Measurements from ENCODE around the gene SYT17.
"Not testable (repeated sequence)": the region's sequence is repeated elsewhere in the genome, so short reads cannot be mapped to it uniquely, and the experiment has no call there.

SYT17 gene

GRCh38 chr16:19174478-19174877 lies 6.4 kb downstream of the SYT17 start:
- DNase-seq: no peak

DNA sequence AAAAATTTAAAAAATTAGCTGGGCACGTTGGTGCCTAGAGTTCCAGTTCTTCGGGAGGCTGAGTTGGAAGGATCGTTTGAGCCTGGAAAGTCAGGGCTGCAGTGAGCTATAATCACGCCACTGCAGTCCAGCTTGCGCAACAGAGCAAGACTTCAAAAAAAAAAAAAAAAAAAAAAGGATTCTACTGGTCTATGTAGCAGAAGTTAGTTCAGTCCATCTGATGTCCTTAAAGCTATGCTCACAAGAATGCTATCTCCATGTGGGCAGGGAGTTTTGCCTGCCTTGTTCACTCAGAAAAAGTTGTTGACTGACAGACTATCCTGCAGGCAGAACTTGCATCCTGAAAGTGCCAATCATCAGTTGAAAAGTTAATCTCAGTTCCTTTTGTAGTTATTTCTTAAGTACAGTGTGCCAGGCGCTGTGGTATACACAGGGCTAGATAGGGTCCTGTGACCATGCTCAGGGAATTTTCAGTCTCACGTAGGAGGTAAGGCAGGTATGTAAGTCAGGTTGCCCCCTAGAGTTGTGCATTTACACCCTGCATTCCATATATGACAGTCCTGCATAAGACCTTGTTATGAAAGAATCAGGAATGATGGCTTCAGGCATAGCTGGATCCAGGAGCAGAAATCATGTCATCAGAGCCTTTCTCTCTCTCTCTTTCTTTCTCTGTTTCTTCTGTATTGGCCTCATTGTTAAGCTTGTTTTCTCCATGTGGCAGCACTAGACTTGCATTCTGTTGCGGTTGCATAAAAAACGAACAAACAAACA lies 7.6 kb downstream of the SYT17 start:
- DNase-seq: no peak

- DNase-seq: no peak
Measured at GRCh38 chr16:19177111-19177739, 9.2 kb downstream of the SYT17 start.

DNA sequence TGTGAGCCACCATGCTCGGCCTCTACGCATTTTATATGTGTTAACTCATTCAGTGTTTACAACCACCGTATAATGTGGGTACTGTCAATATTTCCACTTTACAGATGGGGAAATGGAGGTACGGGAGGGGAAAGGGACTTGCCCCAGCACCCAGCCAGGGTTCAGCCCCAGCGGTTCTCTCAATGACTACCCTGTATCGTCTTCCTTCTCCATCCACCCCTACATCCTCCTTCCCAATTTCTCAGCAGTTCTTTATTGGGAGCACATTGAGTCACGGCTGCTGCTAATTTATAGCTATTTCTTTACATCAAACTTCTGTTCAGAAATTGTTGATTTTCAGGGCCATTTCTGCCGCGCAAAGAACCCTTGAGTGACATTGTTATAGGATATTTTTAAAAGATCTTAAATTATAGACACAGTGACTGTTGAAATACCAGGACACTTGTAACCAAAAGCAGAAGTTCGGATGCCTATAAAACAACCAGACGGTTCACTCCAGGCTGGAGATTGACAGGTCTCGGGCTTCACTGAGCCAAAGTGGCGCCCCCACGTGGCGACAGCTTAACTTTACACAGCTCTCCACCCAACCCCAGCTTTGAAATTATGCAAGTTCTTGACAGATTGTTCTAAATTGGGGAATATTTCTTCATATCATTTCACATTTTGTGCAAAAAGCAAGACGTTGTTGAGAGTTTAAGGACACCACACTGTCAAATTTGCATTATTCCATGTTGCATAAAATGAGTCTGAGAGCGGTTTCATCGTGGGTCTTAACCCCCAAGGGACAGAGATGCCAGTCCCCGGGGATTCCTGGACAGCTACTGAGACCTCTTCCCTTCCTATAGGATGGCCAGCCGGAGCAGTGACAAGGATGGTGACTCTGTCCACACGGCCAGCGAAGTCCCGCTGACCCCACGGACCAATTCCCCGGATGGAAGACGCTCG lies 11.8 kb downstream of the SYT17 start:
- no peak for DNase-seq

DNA sequence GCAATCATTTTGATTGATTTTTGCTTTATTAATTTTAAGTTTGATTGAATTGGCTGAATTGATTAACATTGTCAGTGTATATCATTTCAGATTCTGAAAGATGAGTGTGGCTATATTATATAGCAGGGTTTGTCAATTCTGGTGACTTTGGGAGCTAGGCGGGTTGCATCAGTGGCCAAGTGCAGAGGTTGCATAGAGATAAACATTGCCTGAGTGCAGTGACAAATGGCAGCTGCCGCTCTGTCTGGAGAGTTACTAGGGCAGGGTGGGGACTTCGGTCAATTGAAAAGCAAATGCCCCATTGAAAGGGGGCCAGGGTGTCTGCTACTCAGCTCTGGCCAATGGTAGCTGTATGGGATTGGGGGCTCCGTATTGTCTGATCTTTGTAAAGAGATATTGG lies 12.7 kb downstream of the SYT17 start:
- no peak for DNase-seq

- DNase-seq: no peak
Measured at GRCh38 chr16:19182481-19182880, 14.4 kb downstream of the SYT17 start.

GRCh38 chr16:19183187-19183586 lies 15.1 kb downstream of the SYT17 start:
- no peak for DNase-seq

DNA sequence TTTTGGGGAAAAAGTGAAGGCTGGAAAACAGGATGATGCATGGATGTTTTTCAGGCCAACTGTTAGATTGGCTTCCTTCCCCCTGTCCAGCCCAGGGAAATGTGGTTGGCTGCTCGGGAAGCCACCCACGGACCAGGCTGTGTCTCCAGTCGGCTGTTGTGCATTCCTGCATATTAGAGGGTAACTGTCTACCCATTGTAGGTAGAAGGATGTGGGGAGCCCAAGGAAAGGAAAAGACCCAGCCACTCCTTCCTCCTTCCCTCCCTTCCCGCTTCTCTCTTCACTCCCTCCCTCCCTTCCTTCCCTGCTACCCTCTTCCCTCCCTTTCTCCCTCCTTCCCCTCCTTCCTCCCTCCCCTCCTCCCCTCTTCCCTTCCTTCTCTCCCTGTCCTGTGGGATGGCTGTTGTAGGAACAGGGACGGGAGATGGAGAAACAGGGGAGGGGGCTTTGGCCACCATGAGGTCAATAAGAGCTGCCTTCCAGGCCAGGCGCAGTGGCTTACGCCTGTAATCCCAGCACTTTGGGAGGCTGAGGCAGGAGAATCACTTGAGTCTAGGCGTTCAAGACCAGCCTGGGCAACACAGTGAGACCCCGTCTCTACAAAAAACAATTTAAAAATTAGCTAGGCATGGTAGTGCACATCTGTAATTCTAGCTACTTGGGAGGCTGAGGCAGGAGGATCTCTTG lies 16.9 kb downstream of the SYT17 start:
- no peak for DNase-seq

GRCh38 chr16:19185510-19185851 lies 17.4 kb downstream of the SYT17 start:
- DNase-seq: peak; percentile 37

DNA sequence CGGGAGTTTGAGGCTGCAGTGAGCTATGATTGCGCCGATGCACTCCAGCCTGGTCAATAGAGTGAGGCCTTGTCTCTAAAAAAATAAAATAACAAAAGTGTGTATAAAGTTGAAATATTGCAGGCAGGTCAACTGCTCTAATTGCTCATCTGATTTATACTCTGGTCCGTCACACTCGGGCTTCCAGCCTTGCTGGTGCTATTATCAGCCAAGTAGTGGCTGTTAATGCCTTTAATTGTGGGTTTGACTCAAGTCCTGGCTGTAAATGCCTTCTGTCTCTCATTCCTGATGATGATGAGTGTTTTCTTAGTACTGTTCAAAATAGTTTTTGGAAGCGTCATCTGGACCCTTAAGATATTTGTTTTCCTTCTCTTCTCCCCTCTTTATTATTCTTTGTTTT lies 18.4 kb downstream of the SYT17 start:
- no peak for DNase-seq

- DNase-seq: not testable (repeated sequence)
Measured at GRCh38 chr16:19187961-19188360, 19.9 kb downstream of the SYT17 start.

GRCh38 chr16:19188406-19188805 lies 20.4 kb downstream of the SYT17 start:
- no peak for DNase-seq

DNA sequence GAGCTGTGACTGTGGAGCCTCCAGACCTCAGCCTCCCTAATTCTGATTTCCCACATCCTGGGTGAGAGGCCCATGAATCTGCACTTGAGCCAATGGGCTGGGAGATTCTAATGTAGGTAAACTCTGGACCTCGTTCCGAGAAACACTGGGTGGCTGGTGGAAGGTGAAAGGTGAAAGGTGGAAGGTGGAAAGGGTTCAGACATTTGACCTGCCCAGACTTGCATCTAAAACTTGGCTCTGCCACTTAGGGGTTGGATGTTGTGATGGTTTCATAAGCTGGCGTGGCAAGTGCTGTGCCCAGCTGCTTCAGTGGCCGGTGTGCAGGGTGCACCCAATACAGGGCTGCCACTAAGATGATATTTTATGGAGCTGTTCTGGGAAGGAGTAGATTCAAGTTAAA lies 24.8 kb downstream of the SYT17 start:
- peak; percentile 68 for DNase-seq

- DNase-seq: peak; percentile 95
Measured at GRCh38 chr16:19196871-19197270, 28.8 kb downstream of the SYT17 start.

- peak; percentile 92 for DNase-seq
Measured at GRCh38 chr16:19203374-19203966, 35.4 kb downstream of the SYT17 start.

GRCh38 chr16:19210280-19210924 lies 42.4 kb downstream of the SYT17 start:
- DNase-seq: no peak

GRCh38 chr16:19210968-19211367 lies 42.9 kb downstream of the SYT17 start:
- no peak for DNase-seq

DNA sequence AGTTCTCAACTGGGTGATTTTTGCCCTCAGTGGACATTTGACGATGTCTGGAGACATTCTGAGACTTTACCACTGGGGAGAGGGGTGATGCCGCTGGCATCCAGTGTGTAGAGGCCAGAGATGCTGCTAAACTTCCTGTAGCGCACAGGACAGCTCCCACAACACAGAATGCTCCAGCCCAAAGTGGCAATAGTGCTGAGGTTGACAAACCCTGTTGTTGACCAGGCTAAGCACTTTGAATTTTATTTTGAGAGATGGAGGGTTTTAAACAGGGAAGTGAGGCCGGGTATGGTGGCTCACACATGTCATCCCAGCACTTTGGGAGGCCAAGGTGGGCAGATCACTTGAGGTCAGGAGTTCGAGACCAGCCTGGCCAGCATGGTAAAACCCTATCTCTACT lies 44.0 kb downstream of the SYT17 start:
- DNase-seq: no peak

- DNase-seq: no peak
Measured at GRCh38 chr16:19213885-19214284, 45.8 kb downstream of the SYT17 start.

DNA sequence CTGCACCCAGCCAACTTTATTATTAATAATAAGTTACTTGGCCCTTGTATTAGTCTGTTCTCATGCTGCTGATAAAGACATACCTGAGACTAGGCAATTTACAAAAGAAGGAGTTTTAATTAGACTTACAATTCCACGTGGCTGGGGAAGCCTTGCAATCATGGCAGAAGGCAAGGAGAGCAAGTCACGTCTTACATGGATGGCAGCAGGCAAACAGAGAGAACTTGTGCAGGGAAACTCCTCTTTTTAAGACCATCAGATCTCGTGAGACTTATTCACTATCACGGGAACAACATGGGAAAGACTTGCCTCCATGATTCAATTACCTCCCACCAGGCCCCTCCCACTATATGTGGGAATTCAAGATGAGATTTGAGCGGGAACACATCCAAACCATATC lies 47.7 kb downstream of the SYT17 start:
- no peak for DNase-seq

DNA sequence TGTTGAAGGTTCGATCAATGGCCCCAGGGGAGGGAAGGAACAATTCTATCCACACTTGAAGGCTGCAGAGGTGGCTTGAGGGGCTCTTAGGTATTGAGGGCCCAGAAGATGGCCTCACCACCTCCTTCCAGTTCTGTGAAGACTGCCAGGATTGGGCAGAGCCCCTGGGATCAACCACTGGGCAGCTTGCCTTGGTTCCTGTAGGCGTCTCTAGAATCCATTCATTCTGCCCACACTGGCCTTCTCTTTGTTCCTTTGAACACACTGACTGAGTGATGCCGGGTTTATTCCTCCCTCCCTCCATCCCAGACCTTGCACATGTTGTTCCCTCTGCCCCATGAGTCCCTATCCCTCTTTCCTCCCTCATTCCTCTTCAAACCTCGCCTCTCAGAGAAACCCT lies 50.5 kb downstream of the SYT17 start:
- peak; percentile 5 for DNase-seq

GRCh38 chr16:19219836-19220235 lies 51.8 kb downstream of the SYT17 start:
- no peak for DNase-seq

Measured in DMS79 treated with DMSO at 0.1 percent for 48 hours (cell line).